ENCODE measurements around the gene ANKRD33. TPM values are rescaled to one million over a fixed set of nuclear protein-coding genes. Genes with fewer than 3 reads are reported as not detected.

The ANKRD33 gene
- total RNA-seq, 1 experiment from 2014 or later: 0.21 TPM

GRCh38 chr12:51841727-51842126 is 46.2 kb upstream of the ANKRD33 start:
- intact Hi-C loops (cut with micrococcal nuclease; ENCODE audit: unreplicated experiment): no loop called here
- ChIA-PET POLR2A (no interaction called here), CTCF (no interaction called here)
- BruUV-seq (replicated peaks): no TSS peak
- no peak overlapping the region for H3K27ac ChIP-seq (ENCODE audit: low read length)
- H3K4me1 ChIP-seq (ENCODE audit: control insufficient read depth, insufficient read depth, low read length): no peaks in the 10 kb centered on the region
- H3K4me3 ChIP-seq (ENCODE audit: low read depth in 2 of 2, low read length in 2 of 2): no peak overlapping the region
- peaks cover 3% of the 10 kb centered on the region; the same call in 1 of the 2 replicates for H3K27me3 ChIP-seq (ENCODE audit: control insufficient read depth, insufficient read depth, low read length)
- in situ Hi-C loops (cut with HindIII; ENCODE audit: low pct_unique_long_range_greater_than_20kb, low sequenced_read_pairs): no loop called here
- ATAC-seq: no peak
- TF ChIP-seq, protein P1, sequence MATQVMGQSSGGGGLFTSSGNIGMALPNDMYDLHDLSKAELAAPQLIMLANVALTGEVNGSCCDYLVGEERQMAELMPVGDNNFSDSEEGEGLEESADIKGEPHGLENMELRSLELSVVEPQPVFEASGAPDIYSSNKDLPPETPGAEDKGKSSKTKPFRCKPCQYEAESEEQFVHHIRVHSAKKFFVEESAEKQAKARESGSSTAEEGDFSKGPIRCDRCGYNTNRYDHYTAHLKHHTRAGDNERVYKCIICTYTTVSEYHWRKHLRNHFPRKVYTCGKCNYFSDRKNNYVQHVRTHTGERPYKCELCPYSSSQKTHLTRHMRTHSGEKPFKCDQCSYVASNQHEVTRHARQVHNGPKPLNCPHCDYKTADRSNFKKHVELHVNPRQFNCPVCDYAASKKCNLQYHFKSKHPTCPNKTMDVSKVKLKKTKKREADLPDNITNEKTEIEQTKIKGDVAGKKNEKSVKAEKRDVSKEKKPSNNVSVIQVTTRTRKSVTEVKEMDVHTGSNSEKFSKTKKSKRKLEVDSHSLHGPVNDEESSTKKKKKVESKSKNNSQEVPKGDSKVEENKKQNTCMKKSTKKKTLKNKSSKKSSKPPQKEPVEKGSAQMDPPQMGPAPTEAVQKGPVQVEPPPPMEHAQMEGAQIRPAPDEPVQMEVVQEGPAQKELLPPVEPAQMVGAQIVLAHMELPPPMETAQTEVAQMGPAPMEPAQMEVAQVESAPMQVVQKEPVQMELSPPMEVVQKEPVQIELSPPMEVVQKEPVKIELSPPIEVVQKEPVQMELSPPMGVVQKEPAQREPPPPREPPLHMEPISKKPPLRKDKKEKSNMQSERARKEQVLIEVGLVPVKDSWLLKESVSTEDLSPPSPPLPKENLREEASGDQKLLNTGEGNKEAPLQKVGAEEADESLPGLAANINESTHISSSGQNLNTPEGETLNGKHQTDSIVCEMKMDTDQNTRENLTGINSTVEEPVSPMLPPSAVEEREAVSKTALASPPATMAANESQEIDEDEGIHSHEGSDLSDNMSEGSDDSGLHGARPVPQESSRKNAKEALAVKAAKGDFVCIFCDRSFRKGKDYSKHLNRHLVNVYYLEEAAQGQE (IDR thresholded peaks at IDR 0.05; ENCODE audit: insufficient read depth in 1 of 2, low read depth in 2 of 2, low read length in 1 of 2): no peak
- TF ChIP-seq CTCF (IDR thresholded peaks at IDR 0.05) (no peak), SIN3A (IDR thresholded peaks at IDR 0.05; ENCODE audit: borderline replicate concordance, insufficient read depth, low read depth, low read length) (no peak), POLR2AphosphoS5 (IDR thresholded peaks at IDR 0.05; ENCODE audit: low read depth, low read length) (no peak), TCF7L2 (IDR thresholded peaks at IDR 0.05; ENCODE audit: low read depth, low read length) (no peak)
- DNase-seq (ENCODE audit: low read depth, low spot score): no peak
- H3K9me3 ChIP-seq (ENCODE audit: control insufficient read depth, insufficient read depth, low read depth, low read length): no peaks in the 10 kb centered on the region
- H3K36me3 ChIP-seq (ENCODE audit: control insufficient read depth, insufficient read depth, low read length): no peaks in the 10 kb centered on the region

- CTCF ChIA-PET: no interaction called here
- intact Hi-C loops (cut with micrococcal nuclease; ENCODE audit: unreplicated experiment): no loop called here
- DNase-seq (ENCODE audit: low read depth, low spot score) (no peak), ATAC-seq (no peak)
- Histone ChIP-seq H3K27me3 (ENCODE audit: control insufficient read depth, insufficient read depth, low read length) (peaks cover 3% of the 10 kb centered on the region; the same call in 1 of the 2 replicates), H3K36me3 (ENCODE audit: control insufficient read depth, insufficient read depth, low read length) (no peaks in the 10 kb centered on the region), H3K27ac (ENCODE audit: low read length) (no peak overlapping the region), H3K4me1 (ENCODE audit: control insufficient read depth, insufficient read depth, low read length) (peaks cover 3% of the 10 kb centered on the region), H3K9me3 (ENCODE audit: control insufficient read depth, insufficient read depth, low read depth, low read length) (no peaks in the 10 kb centered on the region), H3K4me3 (ENCODE audit: low read depth in 2 of 2, low read length in 2 of 2) (no peak overlapping the region)
- BruUV-seq (replicated peaks): no TSS peak
- POLR2A ChIA-PET: no interaction called here
- no peak for TF ChIP-seq TCF7L2 (IDR thresholded peaks at IDR 0.05; ENCODE audit: low read depth, low read length)
- in situ Hi-C loops (cut with HindIII; ENCODE audit: low pct_unique_long_range_greater_than_20kb, low sequenced_read_pairs): no loop called here
These were observed 43.0 kb upstream of the ANKRD33 start for GRCh38 chr12:51844854-51845253.

GRCh38 chr12:51845482-51845881 is 42.4 kb upstream of the ANKRD33 start:
- ATAC-seq: no peak
- TF ChIP-seq, protein P1 (IDR thresholded peaks at IDR 0.05; ENCODE audit: insufficient read depth in 1 of 2, low read depth in 2 of 2, low read length in 1 of 2): no peak
- no peak for TF ChIP-seq SIN3A (IDR thresholded peaks at IDR 0.05; ENCODE audit: borderline replicate concordance, insufficient read depth, low read depth, low read length)
- TF ChIP-seq TCF7L2 (IDR thresholded peaks at IDR 0.05; ENCODE audit: low read depth, low read length): no peak
- TF ChIP-seq CTCF (IDR thresholded peaks at IDR 0.05): no peak
- TF ChIP-seq POLR2AphosphoS5 (IDR thresholded peaks at IDR 0.05; ENCODE audit: low read depth, low read length): no peak
- ChIA-PET POLR2A (no interaction called here), CTCF (no interaction called here)
- H3K27ac ChIP-seq (ENCODE audit: low read length): no peak overlapping the region
- no peak for DNase-seq (ENCODE audit: low read depth, low spot score)
- intact Hi-C loops (cut with micrococcal nuclease; ENCODE audit: unreplicated experiment): no loop called here
- H3K4me3 ChIP-seq (ENCODE audit: low read depth in 2 of 2, low read length in 2 of 2): no peak overlapping the region
- no TSS peak for BruUV-seq (replicated peaks)
- peaks cover 3% of the 10 kb centered on the region for H3K4me1 ChIP-seq (ENCODE audit: control insufficient read depth, insufficient read depth, low read length)
- H3K36me3 ChIP-seq (ENCODE audit: control insufficient read depth, insufficient read depth, low read length): no peaks in the 10 kb centered on the region
- no peaks in the 10 kb centered on the region for H3K9me3 ChIP-seq (ENCODE audit: control insufficient read depth, insufficient read depth, low read depth, low read length)
- peaks cover 3% of the 10 kb centered on the region; the same call in 1 of the 2 replicates for H3K27me3 ChIP-seq (ENCODE audit: control insufficient read depth, insufficient read depth, low read length)
- in situ Hi-C loops (cut with HindIII; ENCODE audit: low pct_unique_long_range_greater_than_20kb, low sequenced_read_pairs): no loop called here

All from Panc1 (cell line).